GM21423 (cell line): ENCODE results near the gene NEDD4.
"Not testable (repeated sequence)": the region's sequence is repeated elsewhere in the genome, so short reads cannot be mapped to it uniquely, and the experiment has no call there.

Experiments used
- ATAC-seq: cut with Tn5 transposase; IDR thresholded peaks from one replicate; pipeline ENCODE4 v1.9.1; 2021; ENCODE audit warnings: mild to moderate bottlenecking, moderate library complexity; ENCODE audit not compliant: unreplicated experiment

Gene NEDD4

GRCh38 chr15:55899537-55899936 is 93.9 kb downstream of the NEDD4 start:
- no peak for ATAC-seq

- ATAC-seq: no peak
Observed at GRCh38 chr15:55897560-55898336, 95.7 kb downstream of the NEDD4 start.

- ATAC-seq: no peak
Observed at GRCh38 chr15:55894399-55894965, 98.9 kb downstream of the NEDD4 start.

- ATAC-seq: no peak
Observed at GRCh38 chr15:55893852-55894251, 99.6 kb downstream of the NEDD4 start.

GRCh38 chr15:55891196-55891595 is 102.2 kb downstream of the NEDD4 start:
- ATAC-seq: no peak

- ATAC-seq: no peak
Observed at GRCh38 chr15:55884223-55884622, 109.2 kb downstream of the NEDD4 start.

GRCh38 chr15:55879181-55879580 is 114.2 kb downstream of the NEDD4 start:
- ATAC-seq: no peak

- ATAC-seq: no peak
Observed at GRCh38 chr15:55873024-55873720, 120.2 kb downstream of the NEDD4 start.

GRCh38 chr15:55872471-55872870 is 120.9 kb downstream of the NEDD4 start:
- no peak for ATAC-seq

GRCh38 chr15:55869660-55870059 is 123.8 kb downstream of the NEDD4 start:
- ATAC-seq: no peak

GRCh38 chr15:55868707-55869106 is 124.7 kb downstream of the NEDD4 start:
- ATAC-seq: no peak

GRCh38 chr15:55868291-55868690 is 125.1 kb downstream of the NEDD4 start:
- ATAC-seq: not testable (repeated sequence)

GRCh38 chr15:55863911-55864310 is 129.5 kb downstream of the NEDD4 start:
- ATAC-seq: no peak

- ATAC-seq: no peak
Observed at GRCh38 chr15:55861115-55861514, 132.3 kb downstream of the NEDD4 start.

- ATAC-seq: no peak
Observed at GRCh38 chr15:55860468-55860867, 132.9 kb downstream of the NEDD4 start.

- no peak for ATAC-seq
Observed at GRCh38 chr15:55859681-55860080, 133.7 kb downstream of the NEDD4 start.

- ATAC-seq: no peak
Observed at GRCh38 chr15:55858661-55859060, 134.8 kb downstream of the NEDD4 start.

GRCh38 chr15:55856506-55857164 is 136.8 kb downstream of the NEDD4 start:
- no peak for ATAC-seq

GRCh38 chr15:55853134-55853533 is 140.3 kb downstream of the NEDD4 start:
- ATAC-seq: no peak

GRCh38 chr15:55846116-55846707 is 147.2 kb downstream of the NEDD4 start:
- ATAC-seq: peak; percentile 71

GRCh38 chr15:55842897-55843296 is 150.5 kb downstream of the NEDD4 start:
- not testable (repeated sequence) for ATAC-seq
